Measurements from ENCODE around the gene KLRF1.

GRCh38 chr12:9872742-9873141 lies 45.5 kb downstream of the KLRF1 start:
- TF ChIP-seq, protein P1, sequence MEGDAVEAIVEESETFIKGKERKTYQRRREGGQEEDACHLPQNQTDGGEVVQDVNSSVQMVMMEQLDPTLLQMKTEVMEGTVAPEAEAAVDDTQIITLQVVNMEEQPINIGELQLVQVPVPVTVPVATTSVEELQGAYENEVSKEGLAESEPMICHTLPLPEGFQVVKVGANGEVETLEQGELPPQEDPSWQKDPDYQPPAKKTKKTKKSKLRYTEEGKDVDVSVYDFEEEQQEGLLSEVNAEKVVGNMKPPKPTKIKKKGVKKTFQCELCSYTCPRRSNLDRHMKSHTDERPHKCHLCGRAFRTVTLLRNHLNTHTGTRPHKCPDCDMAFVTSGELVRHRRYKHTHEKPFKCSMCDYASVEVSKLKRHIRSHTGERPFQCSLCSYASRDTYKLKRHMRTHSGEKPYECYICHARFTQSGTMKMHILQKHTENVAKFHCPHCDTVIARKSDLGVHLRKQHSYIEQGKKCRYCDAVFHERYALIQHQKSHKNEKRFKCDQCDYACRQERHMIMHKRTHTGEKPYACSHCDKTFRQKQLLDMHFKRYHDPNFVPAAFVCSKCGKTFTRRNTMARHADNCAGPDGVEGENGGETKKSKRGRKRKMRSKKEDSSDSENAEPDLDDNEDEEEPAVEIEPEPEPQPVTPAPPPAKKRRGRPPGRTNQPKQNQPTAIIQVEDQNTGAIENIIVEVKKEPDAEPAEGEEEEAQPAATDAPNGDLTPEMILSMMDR (IDR thresholded peaks at IDR 0.05), result no peak
- TF ChIP-seq GABPA (IDR thresholded peaks at IDR 0.05; ENCODE audit: low read depth), result no peak
- no peak for TF ChIP-seq SIN3A (IDR thresholded peaks at IDR 0.05; ENCODE audit: borderline replicate concordance, low read depth, low read length)
- TF ChIP-seq, protein P2, sequence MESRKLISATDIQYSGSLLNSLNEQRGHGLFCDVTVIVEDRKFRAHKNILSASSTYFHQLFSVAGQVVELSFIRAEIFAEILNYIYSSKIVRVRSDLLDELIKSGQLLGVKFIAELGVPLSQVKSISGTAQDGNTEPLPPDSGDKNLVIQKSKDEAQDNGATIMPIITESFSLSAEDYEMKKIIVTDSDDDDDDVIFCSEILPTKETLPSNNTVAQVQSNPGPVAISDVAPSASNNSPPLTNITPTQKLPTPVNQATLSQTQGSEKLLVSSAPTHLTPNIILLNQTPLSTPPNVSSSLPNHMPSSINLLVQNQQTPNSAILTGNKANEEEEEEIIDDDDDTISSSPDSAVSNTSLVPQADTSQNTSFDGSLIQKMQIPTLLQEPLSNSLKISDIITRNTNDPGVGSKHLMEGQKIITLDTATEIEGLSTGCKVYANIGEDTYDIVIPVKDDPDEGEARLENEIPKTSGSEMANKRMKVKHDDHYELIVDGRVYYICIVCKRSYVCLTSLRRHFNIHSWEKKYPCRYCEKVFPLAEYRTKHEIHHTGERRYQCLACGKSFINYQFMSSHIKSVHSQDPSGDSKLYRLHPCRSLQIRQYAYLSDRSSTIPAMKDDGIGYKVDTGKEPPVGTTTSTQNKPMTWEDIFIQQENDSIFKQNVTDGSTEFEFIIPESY (IDR thresholded peaks at IDR 0.05; ENCODE audit: borderline replicate concordance, low read depth), result no peak
- no peak for TF ChIP-seq NFIC (IDR thresholded peaks at IDR 0.05; ENCODE audit: borderline replicate concordance)
